Measurements from ENCODE around the gene PRR23E. TPM values are rescaled to one million over a fixed set of nuclear protein-coding genes. Genes with fewer than 3 reads are reported as not detected.

PRR23E gene
- total RNA-seq, 2 experiments from 2014 or later = not detected

GRCh38 chr3:127175272-127175671 lies 17.7 kb upstream of the PRR23E start:
- Mint-ChIP-seq H3K27me3 (peaks cover 17% of the 10 kb centered on the region), H3K27ac (no peak overlapping the region), H3K36me3 (ENCODE audit: low read depth) (no peaks in the 10 kb centered on the region), H3K4me1 (no peaks in the 10 kb centered on the region), H3K4me3 (no peak overlapping the region), H3K9me3 (ENCODE audit: low read depth) (no peaks in the 10 kb centered on the region)
- DNase-seq (no peak), ATAC-seq (no peak)
- ChIA-PET POLR2A (no interaction called here), CTCF (no interaction called here)
- intact Hi-C loops (cut with DNase I, micrococcal nuclease) = no loop called here

- intact Hi-C loops (cut with DNase I, micrococcal nuclease) = no loop called here
- H3K4me3 Mint-ChIP-seq = no peak overlapping the region
- H3K9me3 Mint-ChIP-seq (ENCODE audit: low read depth) = no peaks in the 10 kb centered on the region
- H3K27ac Mint-ChIP-seq = no peak overlapping the region
- CTCF ChIA-PET = no interaction called here
- no peaks in the 10 kb centered on the region for H3K36me3 Mint-ChIP-seq (ENCODE audit: low read depth)
- POLR2A ChIA-PET = no interaction called here
- DNase-seq = no peak
- H3K4me1 Mint-ChIP-seq = no peaks in the 10 kb centered on the region
- H3K27me3 Mint-ChIP-seq = peaks cover 8% of the 10 kb centered on the region
- no peak for ATAC-seq
These were observed 15.7 kb upstream of the PRR23E start for GRCh38 chr3:127177226-127177625.

- Mint-ChIP-seq H3K36me3 (ENCODE audit: low read depth) (no peaks in the 10 kb centered on the region), H3K4me1 (no peaks in the 10 kb centered on the region), H3K4me3 (no peak overlapping the region), H3K9me3 (ENCODE audit: low read depth) (no peaks in the 10 kb centered on the region), H3K27ac (no peak overlapping the region), H3K27me3 (no peaks in the 10 kb centered on the region)
- ChIA-PET POLR2A (no interaction called here), CTCF (interaction anchor here (0.6 to 1.0 kb wide), 3 partner anchors 9 to 255 kb away, joined by 3 to 4 read pairs (median 3); no protein-coding TSS in a partner anchor)
- DNase-seq = no peak
- no peak for ATAC-seq
- intact Hi-C loops (cut with DNase I, micrococcal nuclease) = no loop called here
These were observed 12.1 kb upstream of the PRR23E start for GRCh38 chr3:127180859-127181258.

- DNase-seq (no peak), ATAC-seq (no peak)
- H3K27ac Mint-ChIP-seq = no peak overlapping the region
- no peaks in the 10 kb centered on the region for H3K27me3 Mint-ChIP-seq
- no peak overlapping the region for H3K4me3 Mint-ChIP-seq
- H3K4me1 Mint-ChIP-seq = no peaks in the 10 kb centered on the region
- ChIA-PET CTCF (no interaction called here), POLR2A (no interaction called here)
- H3K9me3 Mint-ChIP-seq (ENCODE audit: low read depth) = no peaks in the 10 kb centered on the region
- H3K36me3 Mint-ChIP-seq (ENCODE audit: low read depth) = no peaks in the 10 kb centered on the region
- intact Hi-C loops (cut with DNase I, micrococcal nuclease) = no loop called here
These were observed 10.5 kb upstream of the PRR23E start for GRCh38 chr3:127182431-127182830.

GRCh38 chr3:127182848-127183714 lies 9.8 kb upstream of the PRR23E start:
- DNase-seq = no peak
- Mint-ChIP-seq H3K27me3 (no peaks in the 10 kb centered on the region), H3K4me1 (no peaks in the 10 kb centered on the region), H3K9me3 (ENCODE audit: low read depth) (no peaks in the 10 kb centered on the region), H3K4me3 (no peak overlapping the region), H3K27ac (no peak overlapping the region), H3K36me3 (ENCODE audit: low read depth) (no peaks in the 10 kb centered on the region)
- intact Hi-C loops (cut with DNase I, micrococcal nuclease) = no loop called here
- CTCF ChIA-PET = no interaction called here
- POLR2A ChIA-PET = no interaction called here
- no peak for ATAC-seq

GRCh38 chr3:127183931-127184869 lies 8.7 kb upstream of the PRR23E start:
- Mint-ChIP-seq H3K9me3 (ENCODE audit: low read depth) (peaks cover 6% of the 10 kb centered on the region), H3K27ac (no peak overlapping the region), H3K4me3 (no peak overlapping the region), H3K4me1 (no peaks in the 10 kb centered on the region), H3K36me3 (ENCODE audit: low read depth) (no peaks in the 10 kb centered on the region), H3K27me3 (no peaks in the 10 kb centered on the region)
- no peak for ATAC-seq
- ChIA-PET POLR2A (no interaction called here), CTCF (interaction anchor here (0.8 kb wide), 1 partner anchor 105 kb away, joined by 3 read pairs; no protein-coding TSS in a partner anchor)
- no peak for DNase-seq
- intact Hi-C loops (cut with DNase I, micrococcal nuclease) = no loop called here

GRCh38 chr3:127184870-127185216 lies 8.1 kb upstream of the PRR23E start:
- H3K36me3 Mint-ChIP-seq (ENCODE audit: low read depth) = no peaks in the 10 kb centered on the region
- no peak overlapping the region for H3K4me3 Mint-ChIP-seq
- DNase-seq = no peak
- POLR2A ChIA-PET = no interaction called here
- H3K27ac Mint-ChIP-seq = no peak overlapping the region
- peaks cover 6% of the 10 kb centered on the region for H3K9me3 Mint-ChIP-seq (ENCODE audit: low read depth)
- CTCF ChIA-PET = interaction anchor here (0.8 kb wide), 1 partner anchor 104 kb away, joined by 3 read pairs; no protein-coding TSS in a partner anchor
- no peak for ATAC-seq
- H3K27me3 Mint-ChIP-seq = no peaks in the 10 kb centered on the region
- intact Hi-C loops (cut with DNase I, micrococcal nuclease) = no loop called here
- no peaks in the 10 kb centered on the region for H3K4me1 Mint-ChIP-seq

- ChIA-PET POLR2A (no interaction called here), CTCF (no interaction called here)
- no peak for ATAC-seq
- Mint-ChIP-seq H3K9me3 (ENCODE audit: low read depth) (peaks cover 6% of the 10 kb centered on the region), H3K27ac (no peak overlapping the region), H3K4me1 (no peaks in the 10 kb centered on the region), H3K4me3 (no peak overlapping the region), H3K27me3 (no peaks in the 10 kb centered on the region), H3K36me3 (ENCODE audit: low read depth) (no peaks in the 10 kb centered on the region)
- no peak for DNase-seq
- intact Hi-C loops (cut with DNase I, micrococcal nuclease) = no loop called here
These were observed 7.7 kb upstream of the PRR23E start for GRCh38 chr3:127185268-127185667.

- Mint-ChIP-seq H3K4me3 (no peak overlapping the region), H3K4me1 (no peaks in the 10 kb centered on the region), H3K9me3 (ENCODE audit: low read depth) (peaks cover 6% of the 10 kb centered on the region), H3K36me3 (ENCODE audit: low read depth) (no peaks in the 10 kb centered on the region), H3K27ac (no peak overlapping the region), H3K27me3 (no peaks in the 10 kb centered on the region)
- ChIA-PET POLR2A (no interaction called here), CTCF (no interaction called here)
- ATAC-seq (no peak), DNase-seq (no peak)
- intact Hi-C loops (cut with DNase I, micrococcal nuclease) = no loop called here
These were observed 6.8 kb upstream of the PRR23E start for GRCh38 chr3:127185962-127186674.

- ChIA-PET POLR2A (no interaction called here), CTCF (no interaction called here)
- Mint-ChIP-seq H3K4me1 (no peaks in the 10 kb centered on the region), H3K4me3 (no peak overlapping the region), H3K36me3 (ENCODE audit: low read depth) (no peaks in the 10 kb centered on the region), H3K27me3 (no peaks in the 10 kb centered on the region), H3K27ac (no peak overlapping the region), H3K9me3 (ENCODE audit: low read depth) (peaks cover 6% of the 10 kb centered on the region)
- ATAC-seq (no peak), DNase-seq (no peak)
- intact Hi-C loops (cut with DNase I, micrococcal nuclease) = no loop called here
These were observed 5.6 kb upstream of the PRR23E start for GRCh38 chr3:127187316-127187715.

- CTCF ChIA-PET = no interaction called here
- POLR2A ChIA-PET = no interaction called here
- Mint-ChIP-seq H3K36me3 (ENCODE audit: low read depth) (no peaks in the 10 kb centered on the region), H3K27me3 (no peaks in the 10 kb centered on the region), H3K4me1 (no peaks in the 10 kb centered on the region), H3K27ac (no peak overlapping the region), H3K9me3 (ENCODE audit: low read depth) (peaks cover 4% of the 10 kb centered on the region), H3K4me3 (no peak overlapping the region)
- DNase-seq = no peak
- no peak for ATAC-seq
- intact Hi-C loops (cut with DNase I, micrococcal nuclease) = no loop called here
These were observed 410 bp downstream of the PRR23E start for GRCh38 chr3:127193341-127193740.
